Measurements from ENCODE around the gene RNF121. TPM values are rescaled to one million over a fixed set of nuclear protein-coding genes. Genes with fewer than 3 reads are reported as not detected.
A peak's percentile ranks its signal among the peaks of the same experiment; 100 is the strongest.

RNF121 gene
- polyA plus RNA-seq, 2 donors = 9.6 to 15.2 TPM

DNA sequence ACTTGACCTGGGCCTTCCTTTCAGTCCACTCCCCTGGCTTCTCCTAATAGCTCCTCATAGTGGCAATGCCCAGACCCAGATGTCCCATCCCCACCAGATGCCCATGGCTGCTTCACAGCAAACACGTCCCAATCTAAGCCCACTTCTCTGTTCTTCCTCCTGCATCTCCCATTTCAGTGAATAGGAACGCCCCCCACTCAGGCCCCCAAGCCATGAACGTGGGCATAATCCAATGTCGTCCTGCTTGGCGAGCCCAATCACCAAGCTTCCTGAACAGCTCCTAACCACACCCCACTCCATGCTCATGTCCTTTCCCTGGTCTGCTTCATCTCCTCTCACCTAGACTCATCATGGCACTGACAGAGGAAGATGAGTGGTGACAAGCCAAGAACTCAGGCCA, 78.7 kb downstream of the RNF121 start:
- Histone ChIP-seq H3K4me3 (ENCODE audit: low read depth in 1 of 2, low read length in 2 of 2) (no peak overlapping the region), H3K36me3 (ENCODE audit: control insufficient read depth in 2 of 2, insufficient read depth in 2 of 2, low read length in 1 of 2) (peaks cover 66 to 94% of the 10 kb centered on the region in 2 donors), H3K9me3 (ENCODE audit: control insufficient read depth in 2 of 2, insufficient read depth in 1 of 2, low read depth in 1 of 2, low read length in 1 of 2) (no peaks in the 10 kb centered on the region), H3K4me1 (ENCODE audit: control insufficient read depth in 2 of 2, insufficient read depth in 2 of 2, low read length in 1 of 2) (peaks cover 0 to 1% of the 10 kb centered on the region in 2 donors), H3K27ac (ENCODE audit: low read depth in 2 of 2, low read length in 1 of 2) (no peak overlapping the region), H3K27me3 (ENCODE audit: control insufficient read depth in 1 of 2, insufficient read depth in 2 of 2, low read length in 2 of 2) (no peaks in the 10 kb centered on the region)
- 77 to 84% methylated on average over 5 of the region's 5 CpGs for WGBS, 2 donors

DNA sequence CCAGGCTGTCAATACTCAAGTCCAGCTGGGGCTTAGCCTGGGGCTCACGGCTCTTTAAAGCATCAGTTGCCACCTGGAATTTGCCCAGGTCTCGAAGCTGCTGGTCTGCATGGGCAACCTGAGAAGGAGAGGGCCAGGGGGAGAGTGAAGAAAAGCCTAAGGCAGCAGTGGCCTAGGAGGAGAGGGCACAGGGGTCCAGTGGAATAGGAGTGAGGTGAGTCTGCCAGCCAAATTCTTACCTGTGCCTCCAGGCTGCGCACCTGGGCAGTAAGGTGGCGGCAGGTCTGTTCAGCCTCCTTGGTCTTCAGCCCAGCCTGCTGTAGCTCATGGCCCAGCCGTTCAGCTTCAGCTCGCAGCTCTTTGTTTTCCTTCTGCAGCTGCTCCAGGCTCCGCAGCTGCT, 79.9 kb downstream of the RNF121 start:
- no peaks in the 10 kb centered on the region for H3K27me3 ChIP-seq (ENCODE audit: control insufficient read depth in 1 of 2, insufficient read depth in 2 of 2, low read length in 2 of 2)
- no peak overlapping the region for H3K27ac ChIP-seq (ENCODE audit: low read depth in 2 of 2, low read length in 1 of 2)
- WGBS, 2 donors = 52 to 70% methylated on average over 7 of the region's 7 CpGs
- peaks cover 1 to 11% of the 10 kb centered on the region in 2 donors for H3K4me1 ChIP-seq (ENCODE audit: control insufficient read depth in 2 of 2, insufficient read depth in 2 of 2, low read length in 1 of 2)
- H3K9me3 ChIP-seq (ENCODE audit: control insufficient read depth in 2 of 2, insufficient read depth in 1 of 2, low read depth in 1 of 2, low read length in 1 of 2) = no peaks in the 10 kb centered on the region
- H3K36me3 ChIP-seq (ENCODE audit: control insufficient read depth in 2 of 2, insufficient read depth in 2 of 2, low read length in 1 of 2) = peaks cover 61 to 95% of the 10 kb centered on the region in 2 donors
- no peak overlapping the region for H3K4me3 ChIP-seq (ENCODE audit: low read depth in 1 of 2, low read length in 2 of 2)

DNA sequence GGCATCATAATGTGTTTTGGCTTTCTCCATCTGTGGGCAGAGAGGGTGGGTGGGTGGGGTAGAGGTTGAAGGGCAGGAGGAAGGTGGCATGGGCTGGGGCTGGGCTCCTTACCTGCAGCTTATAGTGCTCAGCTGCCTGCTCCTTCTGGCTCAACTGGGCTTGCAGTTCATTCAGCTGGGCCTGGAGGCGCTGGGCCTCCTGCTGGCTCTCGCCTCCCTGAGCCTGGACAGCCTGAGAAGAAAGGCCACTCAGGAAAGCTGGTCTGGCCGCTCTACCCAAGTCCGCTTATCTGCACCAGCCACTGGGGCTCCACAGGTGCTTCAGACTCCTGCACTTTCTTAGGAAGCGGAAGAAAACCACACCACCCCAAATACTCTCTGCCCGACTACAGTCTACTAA, 80.3 kb downstream of the RNF121 start:
- Histone ChIP-seq H3K36me3 (ENCODE audit: control insufficient read depth in 2 of 2, insufficient read depth in 2 of 2, low read length in 1 of 2) (peaks cover 56 to 95% of the 10 kb centered on the region in 2 donors), H3K27me3 (ENCODE audit: control insufficient read depth in 1 of 2, insufficient read depth in 2 of 2, low read length in 2 of 2) (no peaks in the 10 kb centered on the region), H3K4me1 (ENCODE audit: control insufficient read depth in 2 of 2, insufficient read depth in 2 of 2, low read length in 1 of 2) (peaks cover 4 to 15% of the 10 kb centered on the region in 2 donors), H3K9me3 (ENCODE audit: control insufficient read depth in 2 of 2, insufficient read depth in 1 of 2, low read depth in 1 of 2, low read length in 1 of 2) (no peaks in the 10 kb centered on the region), H3K27ac (ENCODE audit: low read depth in 2 of 2, low read length in 1 of 2) (no peak overlapping the region), H3K4me3 (ENCODE audit: low read depth in 1 of 2, low read length in 2 of 2) (no peak overlapping the region)
- WGBS, 2 donors = 89 to 90% methylated on average over 6 of the region's 6 CpGs

DNA sequence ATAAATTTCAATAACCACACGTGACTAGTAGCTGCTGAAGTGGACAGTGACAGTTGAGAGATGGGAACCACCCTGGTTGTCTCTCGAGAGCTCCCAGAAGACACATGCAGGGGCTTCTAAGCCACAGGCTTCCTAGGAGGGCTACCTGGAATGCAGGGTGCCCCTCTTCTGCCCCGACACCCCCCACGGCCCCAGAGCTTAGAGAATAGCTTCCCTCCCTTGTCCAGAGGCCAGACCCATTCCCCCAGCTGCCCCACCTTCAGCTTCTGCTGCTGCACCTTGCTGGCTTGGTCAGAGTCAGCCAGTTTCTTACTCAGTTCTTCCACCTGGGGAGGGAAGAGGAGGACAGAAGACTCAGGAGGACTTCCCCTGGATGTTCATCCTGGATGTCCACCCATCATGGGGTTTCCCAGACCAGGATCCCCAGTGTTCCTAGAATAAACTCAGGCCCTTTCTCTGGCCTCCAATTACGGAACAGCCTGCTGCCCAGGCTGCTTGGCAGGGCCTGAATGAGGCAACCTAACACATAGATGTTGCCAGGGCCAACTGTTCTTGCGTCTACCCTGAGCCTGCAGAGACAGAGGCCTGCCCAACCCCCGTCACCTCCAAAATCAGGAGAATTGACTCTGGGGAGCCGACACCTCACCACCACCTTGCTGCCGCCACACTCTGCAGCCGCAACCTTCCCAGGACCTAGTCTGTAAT, 81.8 kb downstream of the RNF121 start:
- H3K36me3 ChIP-seq (ENCODE audit: control insufficient read depth in 2 of 2, insufficient read depth in 2 of 2, low read length in 1 of 2) = peaks cover 52 to 96% of the 10 kb centered on the region in 2 donors
- no peak overlapping the region for H3K27ac ChIP-seq (ENCODE audit: low read depth in 2 of 2, low read length in 1 of 2)
- no peak overlapping the region for H3K4me3 ChIP-seq (ENCODE audit: low read depth in 1 of 2, low read length in 2 of 2)
- H3K27me3 ChIP-seq (ENCODE audit: control insufficient read depth in 1 of 2, insufficient read depth in 2 of 2, low read length in 2 of 2) = no peaks in the 10 kb centered on the region
- WGBS, 2 donors = 79 to 84% methylated on average over 10 of the region's 10 CpGs
- no peaks in the 10 kb centered on the region for H3K9me3 ChIP-seq (ENCODE audit: control insufficient read depth in 2 of 2, insufficient read depth in 1 of 2, low read depth in 1 of 2, low read length in 1 of 2)
- peaks cover 6 to 28% of the 10 kb centered on the region in 2 donors for H3K4me1 ChIP-seq (ENCODE audit: control insufficient read depth in 2 of 2, insufficient read depth in 2 of 2, low read length in 1 of 2)

DNA sequence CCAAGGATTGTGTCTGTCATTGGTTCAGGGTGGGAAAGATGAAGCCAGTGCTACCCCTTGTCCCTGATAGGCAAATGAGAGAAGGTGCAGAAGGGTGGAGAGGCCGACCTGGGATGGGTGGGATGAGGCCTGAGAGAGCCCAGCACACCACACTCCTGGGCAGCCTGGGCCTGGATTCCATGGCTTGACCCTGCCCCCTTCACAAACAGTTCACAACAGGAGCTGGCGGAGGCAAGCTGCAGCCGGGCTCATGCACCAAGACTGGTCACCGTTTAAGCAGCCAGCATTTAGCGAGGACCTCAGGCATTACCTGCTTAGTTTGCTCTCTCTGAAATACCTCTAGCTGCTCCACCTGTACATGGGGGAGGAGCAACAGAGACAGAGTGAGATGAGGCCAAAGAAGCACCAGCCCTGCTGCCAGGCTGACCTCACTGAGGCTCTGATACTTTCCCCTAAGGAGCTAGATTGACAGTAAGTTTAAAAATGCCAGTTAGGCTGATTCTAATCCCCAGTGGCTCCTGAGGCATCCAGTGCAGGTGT, 83.3 kb downstream of the RNF121 start:
- H3K9me3 ChIP-seq (ENCODE audit: control insufficient read depth in 2 of 2, insufficient read depth in 1 of 2, low read depth in 1 of 2, low read length in 1 of 2) = no peaks in the 10 kb centered on the region
- peaks cover 6 to 30% of the 10 kb centered on the region in 2 donors for H3K4me1 ChIP-seq (ENCODE audit: control insufficient read depth in 2 of 2, insufficient read depth in 2 of 2, low read length in 1 of 2)
- no peak overlapping the region for H3K4me3 ChIP-seq (ENCODE audit: low read depth in 1 of 2, low read length in 2 of 2)
- peak overlapping the region; percentile 14 to 54 for H3K27ac ChIP-seq (ENCODE audit: low read depth in 2 of 2, low read length in 1 of 2)
- no peaks in the 10 kb centered on the region for H3K27me3 ChIP-seq (ENCODE audit: control insufficient read depth in 1 of 2, insufficient read depth in 2 of 2, low read length in 2 of 2)
- 65% methylated on average over 5 of the region's 5 CpGs for WGBS, 2 donors
- H3K36me3 ChIP-seq (ENCODE audit: control insufficient read depth in 2 of 2, insufficient read depth in 2 of 2, low read length in 1 of 2) = peaks cover 48 to 96% of the 10 kb centered on the region in 2 donors

DNA sequence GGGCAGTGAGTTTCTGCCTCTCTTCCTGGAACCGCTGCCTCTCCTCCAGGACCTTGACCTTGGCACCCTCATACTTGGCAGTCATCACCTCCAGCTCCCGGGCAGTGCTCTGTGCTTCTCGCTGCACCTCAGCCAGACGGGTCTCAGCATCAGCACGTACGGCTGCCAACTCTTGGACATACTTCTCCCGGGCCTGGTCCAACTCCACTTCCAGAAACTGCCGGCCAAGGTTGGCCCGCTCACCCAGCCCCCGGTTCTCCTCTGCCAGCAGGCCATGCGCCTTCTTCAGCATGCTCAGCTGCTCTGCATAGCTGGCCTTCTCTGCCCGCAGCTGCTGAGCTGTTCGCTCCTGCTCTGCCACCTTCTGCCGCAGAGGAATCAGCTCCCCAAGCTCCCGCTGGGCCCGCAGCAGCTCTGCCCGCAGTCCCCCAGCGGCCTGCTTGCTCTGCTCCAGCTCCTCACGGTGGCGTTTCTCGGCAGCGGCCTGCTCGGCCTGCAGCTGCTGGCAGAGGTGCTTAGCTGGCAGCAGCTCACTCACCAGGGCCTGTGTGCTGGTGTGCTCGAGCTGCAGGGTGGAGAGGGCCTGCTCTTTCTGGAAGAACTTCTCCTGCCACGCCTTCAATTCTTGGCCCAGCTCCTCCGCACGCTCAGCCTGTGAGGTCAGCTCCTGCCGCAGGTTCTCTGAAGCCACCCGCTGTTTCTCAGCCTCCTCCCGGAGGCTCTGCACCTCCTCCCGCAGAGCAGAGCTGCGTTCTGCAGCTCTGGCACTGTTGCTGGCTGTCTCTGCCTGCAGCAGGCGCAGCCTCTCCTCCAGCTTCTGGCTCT, 84.3 kb downstream of the RNF121 start:
- Histone ChIP-seq H3K36me3 (ENCODE audit: control insufficient read depth in 2 of 2, insufficient read depth in 2 of 2, low read length in 1 of 2) (peaks cover 53 to 96% of the 10 kb centered on the region in 2 donors), H3K9me3 (ENCODE audit: control insufficient read depth in 2 of 2, insufficient read depth in 1 of 2, low read depth in 1 of 2, low read length in 1 of 2) (no peaks in the 10 kb centered on the region), H3K27ac (ENCODE audit: low read depth in 2 of 2, low read length in 1 of 2) (peak overlapping the region; percentile 54 to 65), H3K4me1 (ENCODE audit: control insufficient read depth in 2 of 2, insufficient read depth in 2 of 2, low read length in 1 of 2) (peaks cover 6 to 30% of the 10 kb centered on the region in 2 donors), H3K4me3 (ENCODE audit: low read depth in 1 of 2, low read length in 2 of 2) (no peak overlapping the region), H3K27me3 (ENCODE audit: control insufficient read depth in 1 of 2, insufficient read depth in 2 of 2, low read length in 2 of 2) (no peaks in the 10 kb centered on the region)
- WGBS, 2 donors = 35 to 45% methylated on average over 33 of the region's 33 CpGs

DNA sequence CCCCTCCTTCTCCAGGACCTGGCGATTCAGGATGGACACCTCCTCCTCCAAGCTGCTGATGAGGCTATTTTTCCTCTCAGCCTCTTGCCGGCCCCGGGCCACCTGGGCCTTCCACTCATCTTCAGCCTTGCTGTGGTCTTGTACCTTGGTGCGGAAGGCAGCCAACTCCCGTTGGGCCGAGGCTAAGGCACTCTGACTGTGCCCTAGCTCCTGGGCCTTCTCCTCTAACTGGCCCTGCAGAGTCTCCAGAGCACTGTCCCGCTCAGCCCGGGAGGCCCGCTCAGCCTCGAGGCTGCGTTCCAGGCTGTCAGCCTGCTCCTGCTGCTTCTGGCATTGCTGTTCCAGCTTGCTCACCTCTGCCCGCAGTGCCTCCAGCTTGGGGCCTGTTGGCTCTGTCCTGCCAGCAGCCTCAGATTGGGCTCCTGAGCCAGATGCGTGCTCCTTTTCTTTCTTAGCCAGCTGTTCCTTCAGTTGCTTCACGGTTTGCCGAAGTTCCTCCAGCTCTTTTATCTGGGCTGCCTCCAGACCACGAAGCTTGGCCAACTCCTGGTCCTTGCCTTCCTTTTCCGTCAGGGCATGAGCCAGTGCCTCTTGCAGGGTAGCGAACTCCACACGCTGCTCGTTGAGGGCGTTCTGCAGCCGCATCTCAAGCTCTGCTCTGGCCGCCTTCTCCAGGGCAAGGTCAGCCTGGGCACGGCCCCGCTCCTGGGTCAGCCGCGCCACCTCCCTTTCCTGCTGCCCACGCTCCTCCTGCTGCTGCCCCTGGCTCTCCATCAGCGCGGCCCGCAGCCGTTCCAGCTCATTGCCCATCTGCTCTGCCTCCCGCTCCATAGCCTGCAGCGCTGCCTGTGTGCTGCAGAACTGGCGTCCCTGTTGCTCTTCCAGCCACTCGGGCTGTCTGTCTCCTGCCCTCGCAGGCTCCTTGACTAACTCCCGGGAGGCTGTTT, 85.2 kb downstream of the RNF121 start:
- H3K36me3 ChIP-seq (ENCODE audit: control insufficient read depth in 2 of 2, insufficient read depth in 2 of 2, low read length in 1 of 2) = peaks cover 54 to 96% of the 10 kb centered on the region in 2 donors
- WGBS, 2 donors = 48 to 69% methylated on average over 38 of the region's 38 CpGs
- no peak overlapping the region for H3K4me3 ChIP-seq (ENCODE audit: low read depth in 1 of 2, low read length in 2 of 2)
- H3K4me1 ChIP-seq (ENCODE audit: control insufficient read depth in 2 of 2, insufficient read depth in 2 of 2, low read length in 1 of 2) = peaks cover 6 to 30% of the 10 kb centered on the region in 2 donors
- H3K9me3 ChIP-seq (ENCODE audit: control insufficient read depth in 2 of 2, insufficient read depth in 1 of 2, low read depth in 1 of 2, low read length in 1 of 2) = no peaks in the 10 kb centered on the region
- peak overlapping the region; percentile 54 to 65 for H3K27ac ChIP-seq (ENCODE audit: low read depth in 2 of 2, low read length in 1 of 2)
- H3K27me3 ChIP-seq (ENCODE audit: control insufficient read depth in 1 of 2, insufficient read depth in 2 of 2, low read length in 2 of 2) = no peaks in the 10 kb centered on the region

DNA sequence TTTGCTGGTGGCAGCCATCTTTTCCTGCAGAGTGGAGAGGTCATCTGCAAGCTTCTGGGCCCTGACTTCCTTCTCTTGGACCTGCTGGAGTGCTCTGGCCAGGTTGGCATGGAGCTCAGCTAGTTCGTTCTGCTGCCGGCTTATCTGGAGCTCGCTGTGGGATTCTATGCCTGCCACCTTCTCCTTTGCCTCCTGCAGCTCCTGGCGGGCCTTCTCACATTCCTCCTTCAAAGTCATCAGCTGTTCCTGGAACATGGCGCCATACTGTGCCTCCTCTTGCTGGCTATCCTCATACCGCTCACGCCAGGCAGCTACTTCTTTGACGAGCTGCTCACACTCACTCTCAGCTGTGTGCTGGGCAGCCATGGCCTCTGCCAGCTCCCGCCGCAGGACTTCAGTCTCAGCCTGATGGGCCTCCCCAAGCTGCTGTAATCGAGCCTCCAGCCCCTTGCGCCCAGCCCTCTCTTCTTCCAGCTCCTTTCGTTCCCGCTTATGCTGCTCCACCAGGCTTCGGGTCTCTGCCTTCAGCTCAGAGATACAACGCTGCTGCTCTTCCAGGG, 86.0 kb downstream of the RNF121 start:
- peaks cover 56 to 94% of the 10 kb centered on the region in 2 donors for H3K36me3 ChIP-seq (ENCODE audit: control insufficient read depth in 2 of 2, insufficient read depth in 2 of 2, low read length in 1 of 2)
- H3K27me3 ChIP-seq (ENCODE audit: control insufficient read depth in 1 of 2, insufficient read depth in 2 of 2, low read length in 2 of 2) = no peaks in the 10 kb centered on the region
- 71 to 81% methylated on average over 16 of the region's 16 CpGs for WGBS, 2 donors
- peaks cover 6 to 30% of the 10 kb centered on the region in 2 donors for H3K4me1 ChIP-seq (ENCODE audit: control insufficient read depth in 2 of 2, insufficient read depth in 2 of 2, low read length in 1 of 2)
- H3K27ac ChIP-seq (ENCODE audit: low read depth in 2 of 2, low read length in 1 of 2) = peak overlapping the region in 1 of 2 donors; percentile 65
- H3K9me3 ChIP-seq (ENCODE audit: control insufficient read depth in 2 of 2, insufficient read depth in 1 of 2, low read depth in 1 of 2, low read length in 1 of 2) = no peaks in the 10 kb centered on the region
- no peak overlapping the region for H3K4me3 ChIP-seq (ENCODE audit: low read depth in 1 of 2, low read length in 2 of 2)

Measured in esophagus (tissue), 2 donors.